Motor neuron (in vitro differentiated cells): Measurements from ENCODE around the gene SLC25A13. TPM values are rescaled to one million over a fixed set of nuclear protein-coding genes. Genes with fewer than 3 reads are reported as not detected.
"Not testable (repeated sequence)": the region's sequence is repeated elsewhere in the genome, so short reads cannot be mapped to it uniquely, and the experiment has no call there.

ENCODE experiments used
- ATAC-seq, 8 experiments: fragments of 200-7000 bp; cut with Tn5 transposase; replicated peaks in 6 of 8; 2 replicates each; pipeline ENCODE4 v1.8.0; 2021; ENCODE audit warnings: mild to moderate bottlenecking in 8 of 8, moderate library complexity in 8 of 8
- H3K27ac ChIP-seq, 2 donors: fragments of 250-450 bp; sonication (Bioruptor Pico); 2 replicates each; pipeline ENCODE4 v1.9.0; 2021; ENCODE audit warnings: antibody characterized with exemption in 2 of 2, mild to moderate bottlenecking in 2 of 2, moderate library complexity in 1 of 2
- H3K4me1 ChIP-seq, 2 donors: fragments of 250-450 bp; sonication (Bioruptor Pico); replicated peaks in 1 of 2; 2 replicates each; pipeline ENCODE4 v1.6.1; 2021; ENCODE audit warnings: antibody characterized with exemption in 2 of 2, mild to moderate bottlenecking in 2 of 2, moderate library complexity in 1 of 2
- H3K4me3 ChIP-seq, 5 donors: fragments of 250-450 bp; sonication (Bioruptor Pico); 2 replicates each; pipeline ENCODE4 v1.9.0; 2021; ENCODE audit warnings: antibody characterized with exemption in 5 of 5, mild to moderate bottlenecking in 5 of 5, moderate library complexity in 4 of 5
- WGBS, 10 experiments: fragments of 450-650 bp; shearing (Covaris generic); methylation state at CpG; one replicate each; pipeline ENCODE4 v1.0.0; 2022; 5-methylcytosine and 5-hydroxymethylcytosine counted together
- in situ Hi-C, 9 experiments: fragments of 400-800 bp; cut with MboI; loops; one replicate each; pipeline ENCODE4 v1.15.0; 2021; ENCODE audit warnings: low sequenced_read_pairs in 9 of 9, low pct_unique_long_range_greater_than_20kb in 2 of 9; ENCODE audit not compliant: unreplicated experiment in 9 of 9
- total RNA-seq, 8 experiments: library from RNA; unstranded; fragments of 300-600 nt; gene quantifications; 2 replicates each; pipeline versions ENCODE4 v1.2.3 to v1.2.4, GENCODE V29; 2022

Gene SLC25A13, protein sequence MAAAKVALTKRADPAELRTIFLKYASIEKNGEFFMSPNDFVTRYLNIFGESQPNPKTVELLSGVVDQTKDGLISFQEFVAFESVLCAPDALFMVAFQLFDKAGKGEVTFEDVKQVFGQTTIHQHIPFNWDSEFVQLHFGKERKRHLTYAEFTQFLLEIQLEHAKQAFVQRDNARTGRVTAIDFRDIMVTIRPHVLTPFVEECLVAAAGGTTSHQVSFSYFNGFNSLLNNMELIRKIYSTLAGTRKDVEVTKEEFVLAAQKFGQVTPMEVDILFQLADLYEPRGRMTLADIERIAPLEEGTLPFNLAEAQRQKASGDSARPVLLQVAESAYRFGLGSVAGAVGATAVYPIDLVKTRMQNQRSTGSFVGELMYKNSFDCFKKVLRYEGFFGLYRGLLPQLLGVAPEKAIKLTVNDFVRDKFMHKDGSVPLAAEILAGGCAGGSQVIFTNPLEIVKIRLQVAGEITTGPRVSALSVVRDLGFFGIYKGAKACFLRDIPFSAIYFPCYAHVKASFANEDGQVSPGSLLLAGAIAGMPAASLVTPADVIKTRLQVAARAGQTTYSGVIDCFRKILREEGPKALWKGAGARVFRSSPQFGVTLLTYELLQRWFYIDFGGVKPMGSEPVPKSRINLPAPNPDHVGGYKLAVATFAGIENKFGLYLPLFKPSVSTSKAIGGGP
- 10 to 100 TPM; 18.1 to 46.9 (median 29.1) TPM for total RNA-seq

DNA sequence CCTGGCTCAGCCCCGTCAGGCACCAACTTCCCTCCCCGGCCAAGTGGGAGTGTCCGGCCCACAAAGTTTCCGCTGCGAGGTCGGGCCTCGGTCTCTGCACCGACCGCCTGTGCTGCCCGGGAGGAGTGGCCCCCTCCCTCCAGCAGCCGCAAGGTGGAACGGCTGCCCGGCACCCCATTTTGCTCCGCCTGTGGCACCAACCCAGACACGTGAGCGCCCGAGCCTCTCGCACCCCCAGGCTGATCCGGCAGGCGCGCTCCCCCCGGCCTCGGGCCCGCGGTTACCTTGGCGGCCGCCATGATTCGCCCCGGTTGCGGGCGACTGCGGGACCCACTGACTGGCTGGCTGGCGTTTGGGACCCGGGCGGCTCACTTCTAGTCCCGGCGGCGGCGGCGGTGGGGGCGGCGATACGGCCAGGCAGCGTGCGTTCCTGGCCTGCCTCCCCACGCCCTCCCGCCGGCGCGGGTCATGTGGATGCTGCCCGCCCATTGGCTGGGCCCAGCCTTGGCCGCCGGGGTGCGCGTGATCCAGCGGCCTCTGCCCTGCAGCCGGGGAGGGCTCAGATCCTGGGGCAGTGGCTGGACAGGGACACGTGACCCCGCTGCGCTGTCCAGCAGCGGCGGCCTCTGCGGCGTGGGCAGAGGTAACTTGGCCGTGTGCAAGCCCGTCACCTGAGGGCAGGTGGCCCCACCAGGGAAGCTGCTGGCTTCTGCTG lies at the start of gene SLC25A13:
TSS of gene SLC25A13 (minus strand) at position 441 of the 715 bp plus-strand sequence. CDS start at position 299, 142 bp downstream.
- peak within 1 kb of the TSS; percentile 64 to 83 (median 65) for H3K4me3 ChIP-seq
- in situ Hi-C loops: no loop called here
- H3K27ac ChIP-seq: peak within 1 kb of the TSS; percentile 58 to 80
- WGBS, 10 experiments: 0 to 3% (median 0%) methylated on average over 1 to 9 of the region's 66 CpGs; no CpG with 5 or more reads in 5 of the 10 experiments
- ATAC-seq: peak; percentile 91 to 96 (median 95)
- peaks cover 4 to 8% of the 10 kb centered on the region in 2 donors for H3K4me1 ChIP-seq

DNA sequence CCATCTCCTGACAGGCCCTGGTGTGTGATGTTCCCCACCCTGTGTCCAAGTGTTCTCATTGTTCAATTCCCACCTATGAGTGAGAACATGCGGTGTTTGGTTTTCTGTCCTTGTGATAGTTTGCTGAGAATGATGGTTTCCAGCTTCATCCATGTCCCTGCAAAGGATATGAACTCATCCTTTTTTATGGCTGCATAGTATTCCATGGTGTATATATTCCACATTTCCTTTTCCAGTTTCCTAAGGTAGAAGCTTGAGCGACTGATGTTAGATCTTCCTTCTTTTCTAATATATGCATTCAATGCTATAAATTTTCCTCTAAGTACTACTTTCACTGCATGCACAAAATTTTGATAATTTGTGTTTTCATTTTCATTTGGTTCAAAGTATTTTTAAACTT lies 44.0 kb upstream of the SLC25A13 start:
- in situ Hi-C loops, ATAC-seq, H3K27ac ChIP-seq, H3K4me1 ChIP-seq, H3K4me3 ChIP-seq: not testable (repeated sequence)
- WGBS, 10 experiments: 8 to 100% (median 86%) methylated on average over 1 of the region's 2 CpGs; no CpG with 5 or more reads in 1 of the 10 experiments

DNA sequence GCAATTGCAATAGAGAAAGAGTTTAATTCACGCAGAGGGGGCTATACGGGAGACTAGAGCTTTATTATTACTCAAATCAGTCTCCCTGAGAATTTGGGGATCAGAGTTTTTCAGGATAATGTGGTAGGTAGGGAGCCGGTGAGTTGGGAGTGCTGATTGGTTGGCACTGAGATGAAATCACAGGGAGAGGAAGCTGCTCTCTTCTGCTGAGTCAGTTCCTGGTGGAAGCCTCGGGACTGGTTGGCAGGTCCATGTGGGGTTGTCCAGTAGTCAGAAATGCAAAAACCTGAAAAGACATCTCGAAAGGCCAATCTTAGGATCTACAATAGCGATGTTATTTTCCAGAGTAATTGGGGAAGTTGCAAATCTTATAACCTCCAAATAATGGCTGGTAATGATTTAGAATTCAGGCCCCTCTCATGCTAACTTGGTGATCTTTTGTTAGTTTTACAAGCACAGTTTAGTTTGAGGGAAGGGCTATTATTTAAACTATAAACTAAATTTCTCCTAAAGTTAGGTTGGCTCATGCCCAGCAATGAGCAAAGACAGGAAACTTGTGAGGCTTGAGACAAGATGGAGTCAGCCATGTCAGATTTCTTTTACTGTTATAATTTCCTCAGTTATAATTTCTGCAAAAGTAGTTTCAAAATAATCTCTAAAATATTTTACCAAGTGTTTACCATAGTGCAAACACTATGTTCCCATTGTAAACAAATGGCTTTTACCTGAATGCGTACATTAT lies 39.4 kb upstream of the SLC25A13 start:
- H3K27ac ChIP-seq: no peak overlapping the region
- H3K4me1 ChIP-seq: no peaks in the 10 kb centered on the region
- H3K4me3 ChIP-seq: no peak overlapping the region
- in situ Hi-C loops: no loop called here
- WGBS, 10 experiments: 65 to 100% (median 90%) methylated on average over 1 to 5 of the region's 7 CpGs; no CpG with 5 or more reads in 1 of the 10 experiments
- ATAC-seq: no peak

DNA sequence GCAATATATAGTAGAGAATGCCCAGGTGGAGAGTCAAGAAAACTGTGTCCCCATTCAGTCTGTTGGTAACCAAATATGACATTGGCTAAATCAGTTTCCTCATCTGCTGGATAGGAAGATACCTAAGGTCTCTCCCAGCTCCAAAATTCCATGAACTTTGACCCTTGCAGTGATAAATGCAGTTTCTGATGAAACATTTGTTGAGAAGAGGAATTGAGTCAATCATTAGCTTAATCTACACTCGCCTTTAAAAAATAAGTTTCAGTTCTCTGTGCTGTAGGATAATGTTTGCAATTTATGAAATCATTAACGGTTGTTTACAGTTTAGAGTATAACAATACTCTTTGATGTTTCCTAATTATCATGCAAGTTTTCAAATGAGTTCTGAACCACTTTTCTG lies 38.0 kb upstream of the SLC25A13 start:
- 11 to 83% (median 78%) methylated on average over 2 of the region's 2 CpGs for WGBS, 10 experiments
- no peak for ATAC-seq
- Histone ChIP-seq H3K4me1 (no peaks in the 10 kb centered on the region), H3K27ac (no peak overlapping the region), H3K4me3 (no peak overlapping the region)
- in situ Hi-C loops: no loop called here

DNA sequence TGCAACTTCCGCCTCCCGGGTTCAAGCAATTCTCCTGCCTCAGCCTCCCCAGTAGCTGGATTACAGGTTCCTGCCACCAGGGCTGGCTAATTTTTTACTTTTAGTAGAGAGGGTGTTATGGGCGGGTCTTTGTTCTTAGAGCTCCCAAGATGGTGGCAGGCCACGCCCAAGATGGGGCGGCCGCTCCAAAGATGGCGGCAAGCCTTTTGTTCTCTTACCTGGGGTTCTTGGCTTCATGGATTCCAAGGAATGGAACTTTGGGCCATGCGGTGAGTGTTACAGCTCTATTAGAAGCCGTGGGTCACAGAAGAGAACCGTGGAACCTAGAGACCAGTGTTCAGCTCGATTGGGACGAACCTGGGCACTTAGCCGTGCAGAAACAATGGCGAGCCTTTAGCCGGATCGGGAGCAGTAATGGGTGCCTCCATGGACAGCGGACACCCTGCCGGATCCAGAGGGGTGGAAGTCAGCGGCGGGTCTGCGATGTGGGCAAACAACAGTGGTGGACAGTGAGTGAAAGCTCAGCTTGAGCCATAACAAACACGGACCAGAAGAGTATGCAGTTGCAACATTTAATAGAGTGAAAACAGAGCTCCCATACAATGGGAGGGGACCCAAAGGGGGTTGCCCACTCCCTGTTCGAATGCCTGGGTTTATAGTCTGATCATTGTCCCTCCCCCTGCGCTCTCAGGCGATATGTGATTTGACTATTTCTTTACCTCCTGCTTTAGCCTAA lies 36.5 kb upstream of the SLC25A13 start:
- H3K4me3 ChIP-seq, in situ Hi-C loops, H3K4me1 ChIP-seq, ATAC-seq, H3K27ac ChIP-seq: not testable (repeated sequence)
- 55 to 100% (median 94%) methylated on average over 2 to 12 of the region's 25 CpGs; no CpG with 5 or more reads in 1 of the 10 experiments for WGBS, 10 experiments

DNA sequence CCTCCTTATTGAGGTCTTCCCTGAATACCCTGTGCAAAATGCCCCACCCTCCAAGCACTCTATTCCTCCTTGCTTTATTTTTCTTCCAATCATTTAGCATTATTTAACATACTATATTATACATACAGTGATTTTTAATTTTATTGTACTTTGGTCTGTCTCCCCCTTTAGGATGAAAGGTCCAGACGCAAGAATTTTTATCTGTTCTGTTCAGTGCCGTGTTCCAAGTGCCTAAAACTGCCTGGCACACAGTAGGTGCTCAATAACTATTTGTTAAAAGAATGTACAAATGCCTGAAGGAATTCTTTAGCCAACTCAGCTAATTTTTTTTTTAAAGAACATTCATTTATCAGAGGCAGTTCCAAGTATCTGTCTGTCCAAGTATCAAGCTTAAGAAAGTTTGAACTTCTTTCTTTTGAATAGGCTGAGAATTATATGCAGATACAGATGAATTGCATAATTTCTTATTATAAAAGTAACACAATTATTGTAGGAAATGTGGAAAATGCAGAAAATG lies 34.1 kb upstream of the SLC25A13 start:
- peak in 1 of 8 experiments; percentile 25 for ATAC-seq
- 0 to 83% (median 53%) methylated on average over 1 to 2 of the region's 2 CpGs; no CpG with 5 or more reads in 1 of the 10 experiments for WGBS, 10 experiments
- Histone ChIP-seq H3K4me3 (no peak overlapping the region), H3K27ac (no peak overlapping the region), H3K4me1 (no peaks in the 10 kb centered on the region)
- in situ Hi-C loops: no loop called here

DNA sequence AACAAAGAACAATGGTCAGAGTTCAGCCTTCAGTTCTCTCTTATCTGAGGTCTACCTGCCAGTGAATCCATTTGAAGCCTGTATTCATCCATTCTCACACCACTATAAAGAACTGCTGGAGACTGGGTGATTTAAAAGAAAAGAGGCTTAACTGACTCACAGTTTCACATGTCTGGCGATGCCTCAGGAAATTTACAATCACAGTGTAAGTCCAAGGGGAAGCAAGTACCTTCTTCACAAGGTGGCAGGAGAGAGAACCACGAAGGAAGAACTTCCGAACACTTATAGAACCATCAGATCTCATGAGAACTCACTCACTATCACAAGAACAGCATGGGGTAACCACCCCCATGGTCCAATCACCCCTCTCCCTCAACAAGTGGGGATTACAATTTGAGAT lies 33.0 kb upstream of the SLC25A13 start:
- in situ Hi-C loops: no loop called here
- H3K4me3 ChIP-seq: no peak overlapping the region
- H3K27ac ChIP-seq: no peak overlapping the region
- WGBS, 10 experiments: 8 to 100% (median 80%) methylated on average over 1 to 3 of the region's 3 CpGs; no CpG with 5 or more reads in 4 of the 10 experiments
- H3K4me1 ChIP-seq: no peaks in the 10 kb centered on the region
- ATAC-seq: no peak

DNA sequence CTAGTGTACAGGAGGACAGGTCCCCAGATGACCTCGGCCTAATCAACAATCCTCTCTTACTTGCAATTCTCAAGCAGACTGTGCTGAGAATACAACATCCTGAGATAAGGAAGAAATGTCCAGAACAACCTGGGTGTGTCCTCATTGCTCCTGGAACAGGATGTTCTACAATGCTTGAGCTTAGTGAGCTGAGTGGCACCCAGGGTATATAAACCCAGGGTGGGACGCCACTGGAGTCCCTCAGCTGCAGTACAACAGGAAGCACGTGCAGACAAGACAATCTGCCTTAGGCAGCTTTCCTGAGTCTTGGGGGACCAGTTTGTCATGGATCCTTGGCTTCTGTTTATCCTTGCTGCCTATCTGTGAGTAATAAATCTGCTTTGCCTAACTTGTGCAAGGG lies 27.7 kb upstream of the SLC25A13 start:
- Histone ChIP-seq H3K27ac (no peak overlapping the region), H3K4me1 (no peaks in the 10 kb centered on the region), H3K4me3 (no peak overlapping the region)
- ATAC-seq: peak in 1 of 8 experiments; percentile 51
- 18 to 100% (median 60%) methylated on average over 1 to 3 of the region's 3 CpGs; no CpG with 5 or more reads in 4 of the 10 experiments for WGBS, 10 experiments
- in situ Hi-C loops: no loop called here

DNA sequence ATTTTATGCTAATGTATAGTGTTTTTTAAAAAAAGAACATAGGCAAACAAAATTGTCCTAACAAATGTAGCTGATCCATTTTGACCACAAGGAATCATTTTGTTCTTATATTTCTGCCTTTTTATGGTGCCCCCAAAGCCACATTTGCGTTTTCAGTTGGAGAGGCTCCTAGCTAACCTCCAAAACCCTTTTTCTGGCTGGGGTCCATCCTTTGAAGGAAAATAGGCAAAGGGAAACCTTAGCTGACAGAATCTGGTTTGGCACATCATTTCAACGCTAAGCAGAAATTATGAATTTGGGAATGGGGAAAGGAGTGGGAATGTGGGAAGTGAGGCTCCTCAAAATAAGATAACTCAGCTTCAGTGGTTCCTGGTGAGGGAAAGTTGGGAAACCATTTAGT lies 25.6 kb upstream of the SLC25A13 start:
- Histone ChIP-seq H3K4me1 (no peaks in the 10 kb centered on the region), H3K27ac (no peak overlapping the region), H3K4me3 (no peak overlapping the region)
- WGBS, 10 experiments: 22 to 100% (median 91%) methylated on average over 1 to 2 of the region's 2 CpGs; no CpG with 5 or more reads in 1 of the 10 experiments
- no peak for ATAC-seq
- in situ Hi-C loops: no loop called here

DNA sequence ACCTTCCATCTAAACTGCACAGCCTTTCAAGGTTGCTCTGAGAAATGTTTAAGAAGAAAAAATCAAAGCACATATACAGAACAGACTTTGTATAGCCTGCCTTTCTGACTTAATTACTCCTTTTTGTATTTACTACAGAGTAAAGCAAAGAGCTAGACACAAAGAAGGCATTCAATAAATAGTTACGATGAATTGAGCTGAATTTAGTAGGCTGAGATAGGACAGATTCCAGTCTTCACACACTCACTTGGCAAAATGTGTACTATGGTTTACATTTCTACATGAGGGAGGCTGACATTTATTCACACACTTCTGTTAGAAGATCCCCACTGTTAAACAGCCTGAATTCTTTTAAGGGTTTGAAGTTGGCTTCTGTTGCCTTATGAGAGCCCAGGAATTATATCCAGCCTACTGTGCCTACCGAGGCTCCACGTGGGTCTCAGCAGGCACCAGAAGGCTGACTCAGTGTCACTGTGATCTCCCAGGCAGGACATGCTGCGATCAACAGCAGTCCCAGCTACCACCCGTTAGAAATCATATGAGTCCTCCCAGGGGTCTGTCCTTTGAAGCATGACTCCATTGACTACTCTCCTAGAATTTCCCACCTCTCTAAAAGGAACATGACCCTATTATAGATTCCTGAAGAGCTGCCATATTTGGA lies 24.5 kb upstream of the SLC25A13 start:
- Histone ChIP-seq H3K4me1 (no peaks in the 10 kb centered on the region), H3K27ac (no peak overlapping the region), H3K4me3 (no peak overlapping the region)
- peak in 1 of 8 experiments; percentile 69 for ATAC-seq
- 27 to 100% (median 66%) methylated on average over 1 to 4 of the region's 5 CpGs; no CpG with 5 or more reads in 3 of the 10 experiments for WGBS, 10 experiments
- in situ Hi-C loops: no loop called here

DNA sequence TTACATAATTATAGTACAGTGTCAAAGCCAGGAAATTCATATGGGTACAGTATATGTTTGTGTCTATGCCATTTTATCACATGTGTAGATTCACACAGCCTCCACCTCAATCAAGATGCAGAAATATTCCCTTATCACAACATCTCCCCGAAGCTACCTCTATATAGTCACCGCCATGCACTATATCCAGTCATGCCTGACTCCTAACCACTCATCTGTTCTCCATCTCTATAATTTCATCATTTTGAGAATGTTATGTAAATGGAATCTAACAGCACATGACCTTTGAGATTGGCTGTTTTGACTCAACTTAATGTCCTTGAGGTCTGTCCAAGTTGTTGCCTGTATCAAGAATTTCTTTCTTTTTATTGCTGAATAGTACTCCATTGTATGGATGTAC lies 22.3 kb upstream of the SLC25A13 start:
- H3K4me1 ChIP-seq: no peaks in the 10 kb centered on the region
- in situ Hi-C loops: no loop called here
- 64 to 100% (median 96%) methylated on average over 2 of the region's 2 CpGs; no CpG with 5 or more reads in 3 of the 10 experiments for WGBS, 10 experiments
- no peak overlapping the region for H3K27ac ChIP-seq
- no peak for ATAC-seq
- H3K4me3 ChIP-seq: no peak overlapping the region
